Ecto neural progenitor cell (in vitro differentiated cells): ENCODE measurements around the gene GRIK3.

Experiments used
- DNase-seq: peaks from one replicate; pipeline ENCODE4 v3.0.0-alpha.2; 2018; ENCODE audit warnings: low spot score

GRIK3 gene

GRCh38 chr1:36852586-36852985 is 181.7 kb downstream of the GRIK3 start:
- DNase-seq: no peak

GRCh38 chr1:36851595-36851994 is 182.7 kb downstream of the GRIK3 start:
- DNase-seq: no peak

GRCh38 chr1:36851087-36851486 is 183.2 kb downstream of the GRIK3 start:
- no peak for DNase-seq

GRCh38 chr1:36849956-36850355 is 184.4 kb downstream of the GRIK3 start:
- DNase-seq: no peak

GRCh38 chr1:36847761-36848160 is 186.6 kb downstream of the GRIK3 start:
- DNase-seq: no peak

GRCh38 chr1:36847186-36847585 is 187.1 kb downstream of the GRIK3 start:
- DNase-seq: no peak

- peak; percentile 66 for DNase-seq
Measured at GRCh38 chr1:36846357-36846756, 188.0 kb downstream of the GRIK3 start.

- DNase-seq: no peak
Measured at GRCh38 chr1:36845802-36846201, 188.5 kb downstream of the GRIK3 start.

GRCh38 chr1:36844917-36845316 is 189.4 kb downstream of the GRIK3 start:
- DNase-seq: no peak

GRCh38 chr1:36843906-36844610 is 190.3 kb downstream of the GRIK3 start:
- DNase-seq: no peak

- DNase-seq: no peak
Measured at GRCh38 chr1:36843027-36843426, 191.3 kb downstream of the GRIK3 start.

- no peak for DNase-seq
Measured at GRCh38 chr1:36842448-36842847, 191.9 kb downstream of the GRIK3 start.

GRCh38 chr1:36839485-36839884 is 194.8 kb downstream of the GRIK3 start:
- no peak for DNase-seq

GRCh38 chr1:36838888-36839287 is 195.4 kb downstream of the GRIK3 start:
- DNase-seq: no peak

- no peak for DNase-seq
Measured at GRCh38 chr1:36836916-36837315, 197.4 kb downstream of the GRIK3 start.

GRCh38 chr1:36836196-36836883 is 198.0 kb downstream of the GRIK3 start:
- DNase-seq: no peak

- DNase-seq: no peak
Measured at GRCh38 chr1:36835696-36836095, 198.6 kb downstream of the GRIK3 start.

GRCh38 chr1:36835017-36835695 is 199.2 kb downstream of the GRIK3 start:
- no peak for DNase-seq

GRCh38 chr1:36834586-36834985 is 199.7 kb downstream of the GRIK3 start:
- no peak for DNase-seq

GRCh38 chr1:36831186-36831810 is 203.0 kb downstream of the GRIK3 start:
- no peak for DNase-seq

- DNase-seq: no peak
Measured at GRCh38 chr1:36829961-36830360, 204.4 kb downstream of the GRIK3 start.

- DNase-seq: no peak
Measured at GRCh38 chr1:36829066-36829465, 205.2 kb downstream of the GRIK3 start.

GRCh38 chr1:36825226-36825625 is 209.1 kb downstream of the GRIK3 start:
- DNase-seq: no peak
